B cell (primary cell): Measurements from ENCODE around the gene EPHA2. TPM values are rescaled to one million over a fixed set of nuclear protein-coding genes. Genes with fewer than 3 reads are reported as not detected.

ENCODE experiments used
- ATAC-seq: fragments of 200-7000 bp; cut with Tn5 transposase; one replicate; pipeline ENCODE4 v1.10.0; 2021; ENCODE audit warnings: low read depth, mild to moderate bottlenecking, moderate number of reproducible peaks, moderate library complexity
- CTCF ChIA-PET: fragments of 350-600 bp; sonication (Branson Sonifier 250); formaldehyde crosslinking; loops from one replicate; lab custom pipeline; 2021; ENCODE audit warnings: antibody characterized with exemption, inconsistent platforms; lab: Charles Lee
- POLR2A ChIA-PET: fragments of 350-600 bp; sonication (Branson Sonifier 250); formaldehyde crosslinking; loops from one replicate; lab custom pipeline; 2021; ENCODE audit warnings: antibody characterized with exemption; lab: Charles Lee
- DNase-seq: peaks from one replicate; pipeline ENCODE4 v3.0.0; 2013
- H2AFZ ChIP-seq: 2 replicates; pipeline ENCODE4 v1.6.1; 2012; ENCODE audit warnings: mild to moderate bottlenecking, low read depth, low read length; ENCODE audit not compliant: insufficient read depth, poor library complexity, severe bottlenecking
- H3K27ac ChIP-seq, 2 donors: 1 replicate in 1 of 2; 2 replicates in 1 of 2; pipeline ENCODE4 v1.5.1; 2012 to 2013; ENCODE audit warnings: low read length in 2 of 2, mild to moderate bottlenecking in 2 of 2, moderate library complexity in 1 of 2
- H3K27me3 ChIP-seq, 4 experiments: fragments of 200-600 bp in 1 of 4; sonication (generic) in 1 of 4; replicated peaks in 1 of 4; 1 replicate in 2 of 4; 2 replicates in 2 of 4; pipeline versions ENCODE4 v1.6.1 to v1.7.0; 2013 to 2016; ENCODE audit warnings: low read length in 3 of 4, mild to moderate bottlenecking in 2 of 4, mixed read lengths in 1 of 4, moderate library complexity in 1 of 4; ENCODE audit not compliant: insufficient read depth in 4 of 4, control insufficient read depth in 3 of 4; ENCODE audit errors: control extremely low read depth in 1 of 4
- H3K36me3 ChIP-seq, 2 experiments: replicated peaks in 1 of 2; 1 replicate in 1 of 2; 2 replicates in 1 of 2; pipeline versions ENCODE4 v1.6.1 to v1.7.1; 2013; ENCODE audit warnings: low read length in 1 of 2; ENCODE audit not compliant: insufficient read depth in 2 of 2, control insufficient read depth in 1 of 2; ENCODE audit errors: control extremely low read depth in 1 of 2, extremely low read depth in 1 of 2
- H3K4me1 ChIP-seq, 2 donors: fragments of 200-600 bp in 1 of 2; sonication (generic) in 1 of 2; 1 replicate in 1 of 2; 2 replicates in 1 of 2; pipeline versions ENCODE4 v1.5.1 to v1.6.1; 2013 to 2017; ENCODE audit warnings: low read length in 2 of 2; ENCODE audit not compliant: control insufficient read depth in 2 of 2, insufficient read depth in 2 of 2
- H3K4me2 ChIP-seq: replicated peaks from 2 replicates; pipeline ENCODE3; 2012; ENCODE audit warnings: mild to moderate bottlenecking, low read depth, low read length; ENCODE audit not compliant: poor library complexity, severe bottlenecking
- H3K4me3 ChIP-seq, 5 experiments: fragments of 200-600 bp in 1 of 5; sonication (generic) in 1 of 5; 1 replicate in 3 of 5; 2 replicates in 2 of 5; pipeline versions ENCODE4 v1.5.1 to v1.7.0; 2011 to 2016; ENCODE audit warnings: low read length in 4 of 5, mild to moderate bottlenecking in 4 of 5, low read depth in 2 of 5, control low read depth in 1 of 5, moderate library complexity in 1 of 5; ENCODE audit not compliant: insufficient read depth in 1 of 5; ENCODE audit errors: control extremely low read depth in 1 of 5, extremely low read depth in 1 of 5
- H3K79me2 ChIP-seq: fragments of 200-600 bp; sonication (generic); one replicate; pipeline ENCODE4 v1.6.0; 2016; ENCODE audit warnings: low read length; ENCODE audit not compliant: control insufficient read depth, insufficient read depth
- H3K9ac ChIP-seq: fragments of 200-600 bp; sonication (generic); 2 replicates; pipeline ENCODE4 v1.6.1; 2017; ENCODE audit warnings: mild to moderate bottlenecking, low read length, moderate library complexity
- H3K9me3 ChIP-seq, 3 donors: one replicate each; pipeline versions ENCODE4 v1.6.1 to v1.7.1; 2013; ENCODE audit warnings: low read length in 2 of 3; ENCODE audit not compliant: control insufficient read depth in 2 of 3, insufficient read depth in 1 of 3; ENCODE audit errors: control extremely low read depth in 1 of 3
- H4K20me1 ChIP-seq: 2 replicates; pipeline ENCODE4 v1.6.0; 2012; ENCODE audit warnings: mild to moderate bottlenecking, low read length; ENCODE audit not compliant: insufficient read depth, control insufficient read depth, poor library complexity, severe bottlenecking
- H3K27ac Mint-ChIP-seq: one replicate; pipeline ENCODE4 v1.8.0; 2021; ENCODE audit warnings: mixed read lengths
- H3K27me3 Mint-ChIP-seq: one replicate; pipeline ENCODE4 v1.8.0; 2021; ENCODE audit warnings: mixed read lengths
- H3K4me1 Mint-ChIP-seq: one replicate; pipeline ENCODE4 v1.8.0; 2021; ENCODE audit warnings: mixed read lengths
- H3K4me3 Mint-ChIP-seq: one replicate; pipeline ENCODE4 v1.8.0; 2021; ENCODE audit warnings: mixed read lengths
- H3K9me3 Mint-ChIP-seq: one replicate; pipeline ENCODE4 v1.8.0; 2022; ENCODE audit warnings: mixed read lengths; ENCODE audit not compliant: insufficient read depth
- CTCF ChIP-seq: fragments of 200-600 bp; IDR thresholded peaks from one replicate; pipeline ENCODE4 v1.8.0; 2022; ENCODE audit warnings: antibody characterized with exemption, mild to moderate bottlenecking
- EZH2 ChIP-seq: IDR thresholded peaks from 2 replicates; pipeline ENCODE4 v1.6.1; 2012; ENCODE audit warnings: borderline replicate concordance, low read depth, mild to moderate bottlenecking, moderate library complexity, low read length; ENCODE audit not compliant: insufficient read depth, poor library complexity, severe bottlenecking
- WGBS: methylation state at CpG from one replicate; pipeline ENCODE4 v1.1.5; 2013; ENCODE audit warnings: missing lambda C conversion rate; ENCODE audit not compliant: insufficient coverage; 5-methylcytosine and 5-hydroxymethylcytosine counted together
- intact Hi-C: fragments of 100-400 bp; cut with micrococcal nuclease; formaldehyde crosslinking; loops from one replicate; pipeline ENCODE4 v1.10.0; 2022
- polyA plus RNA-seq: library from polyadenylated mRNA; depleted of rRNA; stranded (reverse); fragments of >200 nt; gene quantifications from 2 replicates; pipeline ENCODE4 v1.2.3, GENCODE V29; 2012
- total RNA-seq, 2 donors: library from RNA; stranded (reverse); fragments of 120-200 nt in 1 of 2; gene quantifications; 1 replicate in 1 of 2; 2 replicates in 1 of 2; pipeline versions ENCODE4 v1.2.3 to v1.2.4, GENCODE V29; 2013 to 2022

EPHA2 gene
- total and polyA plus RNA-seq, 2 donors (not counting 1 experiment from before 2014, with no cell fraction given), result 0.12 TPM; not detected in 1

GRCh38 chr1:16129316-16129715, 26.6 kb downstream of the EPHA2 start:
- no peaks in the 10 kb centered on the region for H3K79me2 ChIP-seq
- no peak for ATAC-seq
- H3K27ac ChIP-seq, result no peak overlapping the region
- H3K36me3 ChIP-seq, result no peaks in the 10 kb centered on the region
- H4K20me1 ChIP-seq, result no peaks in the 10 kb centered on the region
- no peaks in the 10 kb centered on the region for H3K9me3 Mint-ChIP-seq
- WGBS, result 96% methylated on average over 19 of the region's 19 CpGs
- H3K4me2 ChIP-seq, result no peak overlapping the region
- no peak overlapping the region for H3K27ac Mint-ChIP-seq
- H3K9ac ChIP-seq, result no peak overlapping the region
- intact Hi-C loops, result no loop called here
- POLR2A ChIA-PET, result no interaction called here
- no peak overlapping the region for H2AFZ ChIP-seq
- H3K27me3 Mint-ChIP-seq, result peaks cover 33% of the 10 kb centered on the region
- no peak overlapping the region for H3K4me3 ChIP-seq
- no peak for DNase-seq
- H3K9me3 ChIP-seq, result peaks cover 0 to 2% (median 0%) of the 10 kb centered on the region in 3 donors
- TF ChIP-seq CTCF, result no peak
- TF ChIP-seq EZH2, result no peak
- H3K4me3 Mint-ChIP-seq, result no peak overlapping the region
- H3K4me1 Mint-ChIP-seq, result no peaks in the 10 kb centered on the region
- H3K27me3 ChIP-seq, result peaks cover 0 to 14% (median 3%) of the 10 kb centered on the region in 4 experiments
- CTCF ChIA-PET, result no interaction called here
- H3K4me1 ChIP-seq, result no peaks in the 10 kb centered on the region

DNA sequence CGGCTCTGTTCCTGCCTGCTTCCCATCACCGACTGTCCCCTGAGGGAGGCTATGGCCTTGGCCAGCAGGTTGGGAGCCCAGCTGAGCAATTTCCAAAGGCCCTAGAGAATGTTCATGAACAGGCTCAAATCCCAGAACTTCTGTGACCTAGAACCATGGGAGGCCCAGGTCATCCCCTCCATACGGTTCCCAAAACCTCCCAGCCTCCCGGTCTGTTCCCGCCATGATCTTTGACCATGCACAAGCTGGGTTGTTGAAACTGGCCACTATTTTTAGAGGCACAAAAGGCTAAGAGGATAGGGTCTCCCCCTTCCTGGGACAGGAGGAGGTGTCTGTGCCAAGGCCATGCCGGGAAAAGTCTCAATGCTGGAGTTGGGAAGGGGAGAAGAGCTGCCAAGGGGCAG, 27.5 kb downstream of the EPHA2 start:
- ChIA-PET CTCF (no interaction called here), POLR2A (no interaction called here)
- no peak overlapping the region for H3K4me3 Mint-ChIP-seq
- Histone ChIP-seq H3K9me3 (peaks cover 0 to 2% (median 0%) of the 10 kb centered on the region in 3 donors), H2AFZ (no peak overlapping the region), H3K4me3 (no peak overlapping the region), H3K4me2 (no peak overlapping the region), H3K79me2 (no peaks in the 10 kb centered on the region), H3K9ac (no peak overlapping the region), H3K27me3 (peaks cover 0 to 14% (median 3%) of the 10 kb centered on the region in 4 experiments), H3K36me3 (no peaks in the 10 kb centered on the region), H3K4me1 (no peaks in the 10 kb centered on the region), H4K20me1 (no peaks in the 10 kb centered on the region), H3K27ac (no peak overlapping the region)
- DNase-seq (no peak), ATAC-seq (no peak)
- no peaks in the 10 kb centered on the region for H3K9me3 Mint-ChIP-seq
- no peak overlapping the region for H3K27ac Mint-ChIP-seq
- H3K4me1 Mint-ChIP-seq, result no peaks in the 10 kb centered on the region
- intact Hi-C loops, result no loop called here
- TF ChIP-seq EZH2 (no peak), CTCF (no peak)
- peaks cover 40% of the 10 kb centered on the region for H3K27me3 Mint-ChIP-seq
- 77% methylated on average over 6 of the region's 6 CpGs for WGBS
